Effector memory CD4-positive, alpha-beta T cell (primary cell): ENCODE results near the gene ERI2.

Experiments used
- DNase-seq, 3 donors: peaks; one replicate each; pipeline ENCODE4 v3.0.0-alpha.2; 2020
- H3K27ac ChIP-seq: 2 replicates; pipeline ENCODE4 v1.7.0; 2013; ENCODE audit warnings: mild to moderate bottlenecking, low read length, moderate library complexity; ENCODE audit not compliant: insufficient read depth, poor library complexity, severe bottlenecking
- H3K27me3 ChIP-seq: replicated peaks from 2 replicates; pipeline ENCODE4 v1.7.0; 2013; ENCODE audit warnings: mild to moderate bottlenecking, low read length; ENCODE audit not compliant: insufficient read depth, control insufficient read depth, poor library complexity, severe bottlenecking
- H3K36me3 ChIP-seq: 2 replicates; pipeline ENCODE4 v1.7.0; 2013; ENCODE audit warnings: mild to moderate bottlenecking, low read length, moderate library complexity; ENCODE audit not compliant: control insufficient read depth, insufficient read depth
- H3K4me1 ChIP-seq: 2 replicates; pipeline ENCODE4 v1.7.0; 2013; ENCODE audit warnings: low read length, mild to moderate bottlenecking; ENCODE audit not compliant: control insufficient read depth, insufficient read depth, poor library complexity, severe bottlenecking
- H3K4me3 ChIP-seq: 2 replicates; pipeline ENCODE4 v1.7.0; 2013; ENCODE audit warnings: low read length, low read depth, mild to moderate bottlenecking; ENCODE audit not compliant: insufficient read depth, poor library complexity, severe bottlenecking
- H3K9me3 ChIP-seq: 2 replicates; pipeline ENCODE4 v1.7.0; 2013; ENCODE audit warnings: mild to moderate bottlenecking, low read length, moderate library complexity; ENCODE audit not compliant: control insufficient read depth

ERI2 gene

DNA sequence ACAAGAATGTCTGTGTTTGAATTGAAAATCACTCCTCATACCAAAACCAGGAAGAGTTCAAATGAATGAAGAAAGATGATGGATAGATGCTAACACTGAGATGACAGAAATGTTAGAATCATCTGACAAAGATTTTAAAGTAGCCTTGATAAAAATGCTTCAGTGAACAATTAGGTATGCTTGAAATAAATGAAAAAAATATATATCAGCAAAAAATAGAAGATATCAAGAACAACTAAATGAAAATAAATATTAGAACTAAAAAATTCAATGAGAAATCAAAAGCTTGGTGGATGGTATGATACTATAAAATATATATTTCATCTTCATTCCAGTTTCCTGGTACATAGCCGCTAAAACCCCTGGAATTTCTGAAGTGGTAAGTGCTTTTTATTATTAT is 51.0 kb downstream of the ERI2 start:
- H3K27ac ChIP-seq = no peak overlapping the region
- no peaks in the 10 kb centered on the region for H3K9me3 ChIP-seq
- DNase-seq = no peak
- H3K4me3 ChIP-seq = no peak overlapping the region
- no peaks in the 10 kb centered on the region for H3K4me1 ChIP-seq
- H3K27me3 ChIP-seq = no peaks in the 10 kb centered on the region
- no peaks in the 10 kb centered on the region for H3K36me3 ChIP-seq

- no peaks in the 10 kb centered on the region for H3K9me3 ChIP-seq
- no peak overlapping the region for H3K27ac ChIP-seq
- H3K4me1 ChIP-seq = no peaks in the 10 kb centered on the region
- H3K4me3 ChIP-seq = no peak overlapping the region
- H3K27me3 ChIP-seq = no peaks in the 10 kb centered on the region
- DNase-seq = no peak
- no peaks in the 10 kb centered on the region for H3K36me3 ChIP-seq
Observed at GRCh38 chr16:20753727-20754126, 52.5 kb downstream of the ERI2 start.

- no peak for DNase-seq
- Histone ChIP-seq H3K9me3 (peaks cover 6% of the 10 kb centered on the region), H3K4me1 (no peaks in the 10 kb centered on the region), H3K27me3 (no peaks in the 10 kb centered on the region), H3K36me3 (no peaks in the 10 kb centered on the region), H3K4me3 (no peak overlapping the region), H3K27ac (no peak overlapping the region)
Observed at GRCh38 chr16:20750558-20750957, 55.7 kb downstream of the ERI2 start.

- no peak overlapping the region for H3K4me3 ChIP-seq
- no peaks in the 10 kb centered on the region for H3K27me3 ChIP-seq
- no peaks in the 10 kb centered on the region for H3K36me3 ChIP-seq
- H3K9me3 ChIP-seq = peaks cover 6% of the 10 kb centered on the region
- H3K4me1 ChIP-seq = no peaks in the 10 kb centered on the region
- H3K27ac ChIP-seq = no peak overlapping the region
- no peak for DNase-seq
Observed at GRCh38 chr16:20749474-20749873, 56.8 kb downstream of the ERI2 start.

DNA sequence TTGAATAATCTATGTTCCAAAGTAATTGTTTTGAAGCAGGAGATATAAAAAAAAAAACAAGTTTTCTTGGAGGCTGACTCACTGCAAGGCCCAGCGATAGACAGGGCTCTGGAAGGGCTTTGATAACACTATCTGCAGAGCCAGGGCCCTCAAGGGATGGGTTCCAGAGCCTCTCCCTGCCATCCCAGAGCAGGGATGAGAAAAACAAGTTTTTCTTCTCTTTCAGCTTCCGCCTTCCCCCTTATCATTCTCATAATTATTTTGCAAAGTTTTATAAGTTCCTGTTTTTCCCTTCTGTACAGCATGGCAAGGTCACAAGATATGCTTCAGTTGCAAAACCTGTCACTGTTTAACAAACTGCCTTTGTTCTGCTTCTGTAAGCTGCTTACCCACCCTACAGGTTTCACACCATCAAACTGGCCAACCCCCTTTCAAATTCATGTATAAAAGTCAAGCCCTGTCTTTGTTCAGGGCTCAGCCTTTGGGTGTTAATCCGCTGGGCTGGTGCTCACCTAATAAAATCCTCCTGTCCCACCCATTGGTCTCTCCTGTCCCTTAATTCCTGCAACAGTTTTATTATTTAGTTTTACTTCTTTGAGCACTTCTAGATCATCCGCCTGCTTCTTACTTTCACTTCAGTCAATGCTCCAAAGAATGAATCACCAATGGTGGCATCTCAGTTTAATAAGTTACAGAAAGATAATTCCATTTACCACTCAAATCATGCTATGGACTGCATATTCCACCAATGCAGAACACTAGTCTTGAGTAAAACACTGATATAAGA is 59.0 kb downstream of the ERI2 start:
- no peaks in the 10 kb centered on the region for H3K4me1 ChIP-seq
- H3K4me3 ChIP-seq = no peak overlapping the region
- H3K36me3 ChIP-seq = no peaks in the 10 kb centered on the region
- no peaks in the 10 kb centered on the region for H3K27me3 ChIP-seq
- peaks cover 6% of the 10 kb centered on the region for H3K9me3 ChIP-seq
- DNase-seq = no peak
- H3K27ac ChIP-seq = no peak overlapping the region

GRCh38 chr16:20746461-20746860 is 59.8 kb downstream of the ERI2 start:
- Histone ChIP-seq H3K36me3 (no peaks in the 10 kb centered on the region), H3K9me3 (peaks cover 6% of the 10 kb centered on the region), H3K4me1 (no peaks in the 10 kb centered on the region), H3K4me3 (no peak overlapping the region), H3K27ac (no peak overlapping the region), H3K27me3 (no peaks in the 10 kb centered on the region)
- no peak for DNase-seq
